ENCODE results near the gene MYO1B. TPM values are rescaled to one million over a fixed set of nuclear protein-coding genes. Genes with fewer than 3 reads are reported as not detected.

MYO1B gene
- total and polyA plus RNA-seq, 2 of the 4 experiments (the other 2 are of a cell fraction) = 57.2 to 116 TPM

- no peak overlapping the region for H3K56ac ChIP-seq (ENCODE audit: extremely low read depth, insufficient read depth, low read length)
- no peaks in the 10 kb centered on the region for H3K36me3 ChIP-seq (ENCODE audit: control insufficient read depth, insufficient read depth, low read length)
- no peak overlapping the region for H4K8ac ChIP-seq (ENCODE audit: low read depth in 2 of 2, low read length in 2 of 2)
- no peak overlapping the region for H2BK15ac ChIP-seq (ENCODE audit: low read depth, low read length)
- H3K14ac ChIP-seq (replicated peaks; ENCODE audit: low read depth, low read length) = no peak overlapping the region
- in situ Hi-C loops (cut with MboI; ENCODE audit: low sequenced_read_pairs) (no loop called here), dilution Hi-C loops (cut with HindIII; ENCODE audit: low sequenced_read_pairs, unreplicated experiment) (no loop called here), intact Hi-C loops (cut with micrococcal nuclease) (no loop called here)
- H4K91ac ChIP-seq (ENCODE audit: insufficient read depth, low read depth, low read length) = no peak overlapping the region
- H3K79me1 ChIP-seq (ENCODE audit: low read depth in 1 of 2, low read length in 2 of 2) = no peaks in the 10 kb centered on the region
- ATAC-seq (ENCODE audit: low read depth) (no peak), DNase-seq (no peak)
- CTCF ChIA-PET = interaction anchor here (0.8 kb wide), 1 partner anchor 37 kb away, joined by 5 read pairs; no protein-coding TSS in a partner anchor
- H2BK5ac ChIP-seq (ENCODE audit: low read depth, low read length, poor library complexity, severe bottlenecking) = no peak overlapping the region
- H2BK20ac ChIP-seq (ENCODE audit: low read depth, low read length) = no peak overlapping the region
- no peaks in the 10 kb centered on the region for H3K27me3 ChIP-seq (ENCODE audit: control insufficient read depth, insufficient read depth, low read length)
- H2AK9ac ChIP-seq (replicated peaks; ENCODE audit: low read depth, low read length, poor library complexity) = no peak overlapping the region
- no peak overlapping the region for H3K4me2 ChIP-seq (ENCODE audit: low read depth, low read length)
- no peak overlapping the region for H2AFZ ChIP-seq (replicated peaks; ENCODE audit: low read length, poor library complexity)
- no peaks in the 10 kb centered on the region for H3K4me1 ChIP-seq (ENCODE audit: control insufficient read depth, insufficient read depth, low read length)
- H2AK5ac ChIP-seq (ENCODE audit: low read depth, low read length) = no peak overlapping the region
- no peaks in the 10 kb centered on the region for H3K9me3 ChIP-seq (ENCODE audit: control insufficient read depth, insufficient read depth, low read length)
- POLR2A ChIA-PET (ENCODE audit: unreplicated experiment) = no interaction called here
- no peak overlapping the region for H3K4ac ChIP-seq (ENCODE audit: low read depth, low read length)
- no peak overlapping the region for H2BK120ac ChIP-seq (ENCODE audit: low read depth, low read length)
- no peak overlapping the region for H3K18ac ChIP-seq (ENCODE audit: low read depth, low read length)
- no peak overlapping the region for H3K9ac ChIP-seq (ENCODE audit: low read depth, low read length)
- H3K4me3 ChIP-seq (ENCODE audit: insufficient read depth, low read depth, low read length) = no peak overlapping the region
- no peak overlapping the region for H3K23ac ChIP-seq (ENCODE audit: low read depth, low read length)
- no peak for TF ChIP-seq BHLHE40 (IDR thresholded peaks at IDR 0.05; ENCODE audit: low read depth, low read length)
- no peak for TF ChIP-seq CEBPB (IDR thresholded peaks at IDR 0.05; ENCODE audit: low read depth, low read length)
- TF ChIP-seq FOS (IDR thresholded peaks at IDR 0.05; ENCODE audit: low read depth, low read length) = no peak
- no peak for TF ChIP-seq MAFK (IDR thresholded peaks at IDR 0.05; ENCODE audit: low read depth, low read length)
- no peak for TF ChIP-seq RCOR1 (IDR thresholded peaks at IDR 0.05; ENCODE audit: insufficient replicate concordance, low read length)
- TF ChIP-seq SMC3 (IDR thresholded peaks at IDR 0.05; ENCODE audit: low read depth, low read length) = no peak
- TF ChIP-seq MAZ (IDR thresholded peaks at IDR 0.05; ENCODE audit: borderline replicate concordance, low read depth, low read length) = no peak
- TF ChIP-seq NFE2L2 (IDR thresholded peaks at IDR 0.05; ENCODE audit: low read depth, low read length) = no peak
- no peak for TF ChIP-seq USF2 (IDR thresholded peaks at IDR 0.05; ENCODE audit: low read depth, low read length)
- no peak for TF ChIP-seq ELK1 (IDR thresholded peaks at IDR 0.05; ENCODE audit: borderline replicate concordance, low read depth, low read length)
- TF ChIP-seq CTCF (conservative IDR thresholded peaks at IDR 0.05; ENCODE audit: low read depth, low read length) = no peak
- no peak for TF ChIP-seq CHD1 (IDR thresholded peaks at IDR 0.05; ENCODE audit: low read depth, low read length)
- no peak for TF ChIP-seq RAD21 (IDR thresholded peaks at IDR 0.05; ENCODE audit: low read length)
- no peak for TF ChIP-seq POLR2A (IDR thresholded peaks at IDR 0.05; ENCODE audit: low read depth, low read length)
- TF ChIP-seq RFX5 (IDR thresholded peaks at IDR 0.05; ENCODE audit: low read depth, low read length) = no peak
- TF ChIP-seq MXI1 (IDR thresholded peaks at IDR 0.05; ENCODE audit: borderline replicate concordance, low read depth, low read length) = no peak
- H3K27ac ChIP-seq (ENCODE audit: insufficient read depth, low read length) = no peak overlapping the region
- BruUV-seq (replicated peaks) = no TSS peak
- WGBS, 2 experiments (ENCODE audit: extremely low coverage in 2 of 2, insufficient read length in 1 of 2) = no CpG with 5 or more reads among the region's 2 CpGs
- H4K20me1 ChIP-seq (ENCODE audit: insufficient read depth, low read length) = no peaks in the 10 kb centered on the region
- no peaks in the 10 kb centered on the region; the same call in 1 of the 2 replicates for H3K9me1 ChIP-seq (ENCODE audit: insufficient read depth, low read length)
- H4K5ac ChIP-seq (ENCODE audit: low read depth, low read length) = no peak overlapping the region
These were observed 218.6 kb downstream of the MYO1B start for GRCh38 chr2:191463790-191464189.

All from IMR-90 (cell line).